ENCODE results near the gene ACSF2.

GRCh38 chr17:50514936-50515702 lies 89.1 kb downstream of the ACSF2 start:
- TF ChIP-seq POLR2A (IDR thresholded peaks at IDR 0.05; ENCODE audit: low read depth, low read length) (no peak), POLR2AphosphoS5 (IDR thresholded peaks at IDR 0.05; ENCODE audit: low read depth, low read length) (no peak)

All from GM12892 (cell line).